ENCODE results near the gene TBL2. TPM values are rescaled to one million over a fixed set of nuclear protein-coding genes. Genes with fewer than 3 reads are reported as not detected.
A peak's percentile ranks its signal among the peaks of the same experiment; 100 is the strongest.

The TBL2 gene, protein sequence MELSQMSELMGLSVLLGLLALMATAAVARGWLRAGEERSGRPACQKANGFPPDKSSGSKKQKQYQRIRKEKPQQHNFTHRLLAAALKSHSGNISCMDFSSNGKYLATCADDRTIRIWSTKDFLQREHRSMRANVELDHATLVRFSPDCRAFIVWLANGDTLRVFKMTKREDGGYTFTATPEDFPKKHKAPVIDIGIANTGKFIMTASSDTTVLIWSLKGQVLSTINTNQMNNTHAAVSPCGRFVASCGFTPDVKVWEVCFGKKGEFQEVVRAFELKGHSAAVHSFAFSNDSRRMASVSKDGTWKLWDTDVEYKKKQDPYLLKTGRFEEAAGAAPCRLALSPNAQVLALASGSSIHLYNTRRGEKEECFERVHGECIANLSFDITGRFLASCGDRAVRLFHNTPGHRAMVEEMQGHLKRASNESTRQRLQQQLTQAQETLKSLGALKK
- 28.6 to 32.3 TPM (median 29.0 TPM) in 3 replicates for total RNA-seq (2021)
- Bru-seq, nascent RNA = percentile 80 among the genes with signal in this experiment
- long read RNA-seq, experiment 1, full-length matches to known transcripts = 104 of 124 reads
- long read RNA-seq, experiment 1, partial matches to known transcripts = 2 of 124 reads
- long read RNA-seq, experiment 1, other reads (novel, unspliced or antisense) = 18 of 124 reads
- long read RNA-seq, experiment 2, full-length matches to known transcripts = 30 of 43 reads
- long read RNA-seq, experiment 2, partial matches to known transcripts = 3 of 43 reads
- long read RNA-seq, experiment 2, other reads (novel, unspliced or antisense) = 10 of 43 reads
- long read RNA-seq, experiment 3, full-length matches to known transcripts = 19 of 20 reads
- long read RNA-seq, experiment 3, partial matches to known transcripts = 0 of 20 reads
- long read RNA-seq, experiment 3, other reads (novel, unspliced or antisense) = 1 of 20 reads

- TF ChIP-seq HMGA2 (CRISPR knock-in tag; IDR thresholded peaks at IDR 0.05) (no peak), MAX (CRISPR knock-in tag; IDR thresholded peaks at IDR 0.05) (peak; percentile 34; the same call in 1 of the 2 replicates), ZNF317 (CRISPR knock-in tag; IDR thresholded peaks at IDR 0.05; ENCODE audit: borderline replicate concordance, low read depth) (0 out of 2 replicates have a peak, but pooled peaks have one; percentile 50), ETV6 (CRISPR knock-in tag; IDR thresholded peaks at IDR 0.05) (peak; percentile 50), ZNF219 (CRISPR knock-in tag; IDR thresholded peaks at IDR 0.05; ENCODE audit: borderline replicate concordance) (peak; percentile 36; the same call in 1 of the 2 replicates), GRHL2 (CRISPR knock-in tag; IDR thresholded peaks at IDR 0.05; ENCODE audit: insufficient replicate concordance, severe bottlenecking) (no peak), GABPB1 (CRISPR knock-in tag; IDR thresholded peaks at IDR 0.05) (peak; percentile 41; the same call in 1 of the 2 replicates), ESRRA (CRISPR knock-in tag; IDR thresholded peaks at IDR 0.05; ENCODE audit: borderline replicate concordance) (no peak), RELA (CRISPR knock-in tag; IDR thresholded peaks at IDR 0.05; ENCODE audit: borderline replicate concordance) (0 out of 2 replicates have a peak, but pooled peaks have one; percentile 36), GTF2I (CRISPR knock-in tag; conservative IDR thresholded peaks at IDR 0.05) (no peak), E2F5 (CRISPR knock-in tag; IDR thresholded peaks at IDR 0.05) (peak; percentile 62; the same call in 1 of the 2 replicates), AR (CRISPR knock-in tag; IDR thresholded peaks at IDR 0.05) (no peak), ZNF416 (CRISPR knock-in tag; IDR thresholded peaks at IDR 0.05) (0 out of 2 replicates have a peak, but pooled peaks have one; percentile 37), FOXJ3 (CRISPR knock-in tag; IDR thresholded peaks at IDR 0.05; ENCODE audit: borderline replicate concordance) (no peak), SP1 (CRISPR knock-in tag; conservative IDR thresholded peaks at IDR 0.05) (peak; percentile 84), HMGXB4 (CRISPR knock-in tag; IDR thresholded peaks at IDR 0.05) (0 out of 2 replicates have a peak, but pooled peaks have one; percentile 48), ELF4 (CRISPR knock-in tag; IDR thresholded peaks at IDR 0.05; ENCODE audit: low read depth) (no peak)
- TF ChIP-seq, protein P1, sequence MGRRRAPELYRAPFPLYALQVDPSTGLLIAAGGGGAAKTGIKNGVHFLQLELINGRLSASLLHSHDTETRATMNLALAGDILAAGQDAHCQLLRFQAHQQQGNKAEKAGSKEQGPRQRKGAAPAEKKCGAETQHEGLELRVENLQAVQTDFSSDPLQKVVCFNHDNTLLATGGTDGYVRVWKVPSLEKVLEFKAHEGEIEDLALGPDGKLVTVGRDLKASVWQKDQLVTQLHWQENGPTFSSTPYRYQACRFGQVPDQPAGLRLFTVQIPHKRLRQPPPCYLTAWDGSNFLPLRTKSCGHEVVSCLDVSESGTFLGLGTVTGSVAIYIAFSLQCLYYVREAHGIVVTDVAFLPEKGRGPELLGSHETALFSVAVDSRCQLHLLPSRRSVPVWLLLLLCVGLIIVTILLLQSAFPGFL (CRISPR knock-in tag; IDR thresholded peaks at IDR 0.05; ENCODE audit: borderline replicate concordance) = no peak
- Mint-ChIP-seq H3K9me3 (no peaks in the 10 kb centered on the region), H3K27ac (peak within 1 kb of the TSS; percentile 94), H3K4me3 (peak within 1 kb of the TSS; percentile 86), H3K4me1 (peaks cover 16% of the 10 kb centered on the region), H3K36me3 (peaks cover 14% of the 10 kb centered on the region), H3K27me3 (ENCODE audit: low read depth) (peaks cover 45% of the 10 kb centered on the region)
- ChIA-PET POLR2A (interaction anchor here (0.5 to 2.6 kb wide), 4 partner anchors 11 to 140 kb away, joined by 3 to 12 read pairs (median 3); partner anchors contain the start of gene BAZ1B), CTCF (interaction anchor here (0.5 to 1.4 kb wide), 10 partner anchors 9 to 560 kb away, joined by 3 to 12 read pairs (median 4); partner anchors contain the start of genes BAZ1B and VPS37D)
- ATAC-seq = peak; percentile 93
- peak; percentile 99 for DNase-seq (ENCODE audit: low spot score)
Observed at GRCh38 chr7:73578342-73579128, at the start of gene TBL2. Gene TBL2 (minus strand): TSS chr7:73578579. CDS start chr7:73578549, 30 bp downstream.
